Measurements from ENCODE around the gene CTNNB1.

CTNNB1 gene

GRCh38 chr3:41198526-41198925, 779 bp upstream of the CTNNB1 start:
- TF ChIP-seq FOXP2 (optimal IDR thresholded peaks at IDR 0.05; ENCODE audit: borderline replicate concordance, extremely low read depth, extremely low read length, insufficient read depth) (no peak), TAF1 (IDR thresholded peaks at IDR 0.05; ENCODE audit: borderline replicate concordance, insufficient read depth, low read length) (no peak), REST (IDR thresholded peaks at IDR 0.05; ENCODE audit: insufficient read depth in 1 of 2, low read depth in 2 of 2, low read length in 2 of 2) (no peak), POLR2AphosphoS5 (IDR thresholded peaks at IDR 0.05; ENCODE audit: low read depth, low read length) (no peak), SIN3A (IDR thresholded peaks at IDR 0.05; ENCODE audit: borderline replicate concordance, insufficient read depth, low read length) (no peak)

GRCh38 chr3:41199866-41200668, 762 bp downstream of the CTNNB1 start:
- no peak for TF ChIP-seq TAF1 (IDR thresholded peaks at IDR 0.05; ENCODE audit: borderline replicate concordance, insufficient read depth, low read length)
- TF ChIP-seq REST (IDR thresholded peaks at IDR 0.05; ENCODE audit: insufficient read depth in 1 of 2, low read depth in 2 of 2, low read length in 2 of 2) = no peak
- no peak for TF ChIP-seq SIN3A (IDR thresholded peaks at IDR 0.05; ENCODE audit: borderline replicate concordance, insufficient read depth, low read length)
- no peak for TF ChIP-seq POLR2AphosphoS5 (IDR thresholded peaks at IDR 0.05; ENCODE audit: low read depth, low read length)
- no peak for TF ChIP-seq FOXP2 (optimal IDR thresholded peaks at IDR 0.05; ENCODE audit: borderline replicate concordance, extremely low read depth, extremely low read length, insufficient read depth)

GRCh38 chr3:41200669-41201021, 1.3 kb downstream of the CTNNB1 start:
- TF ChIP-seq FOXP2 (optimal IDR thresholded peaks at IDR 0.05; ENCODE audit: borderline replicate concordance, extremely low read depth, extremely low read length, insufficient read depth) (no peak), REST (IDR thresholded peaks at IDR 0.05; ENCODE audit: insufficient read depth in 1 of 2, low read depth in 2 of 2, low read length in 2 of 2) (no peak), SIN3A (IDR thresholded peaks at IDR 0.05; ENCODE audit: borderline replicate concordance, insufficient read depth, low read length) (no peak), TAF1 (IDR thresholded peaks at IDR 0.05; ENCODE audit: borderline replicate concordance, insufficient read depth, low read length) (no peak), POLR2AphosphoS5 (IDR thresholded peaks at IDR 0.05; ENCODE audit: low read depth, low read length) (no peak)

- no peak for TF ChIP-seq REST (IDR thresholded peaks at IDR 0.05; ENCODE audit: insufficient read depth in 1 of 2, low read depth in 2 of 2, low read length in 2 of 2)
- no peak for TF ChIP-seq POLR2AphosphoS5 (IDR thresholded peaks at IDR 0.05; ENCODE audit: low read depth, low read length)
- TF ChIP-seq TAF1 (IDR thresholded peaks at IDR 0.05; ENCODE audit: borderline replicate concordance, insufficient read depth, low read length) = no peak
- TF ChIP-seq FOXP2 (optimal IDR thresholded peaks at IDR 0.05; ENCODE audit: borderline replicate concordance, extremely low read depth, extremely low read length, insufficient read depth) = no peak
- no peak for TF ChIP-seq SIN3A (IDR thresholded peaks at IDR 0.05; ENCODE audit: borderline replicate concordance, insufficient read depth, low read length)
Measured at GRCh38 chr3:41202075-41202833, 2.9 kb downstream of the CTNNB1 start.

Data from PFSK-1 (cell line).